ENCODE results near the gene GCNA.
"Not testable (repeated sequence)": the region's sequence is repeated elsewhere in the genome, so short reads cannot be mapped to it uniquely, and the experiment has no call there.

GCNA gene

GRCh38 chrX:71559773-71560172 lies 18.5 kb upstream of the GCNA start:
- not testable (repeated sequence) for DNase-seq

DNA sequence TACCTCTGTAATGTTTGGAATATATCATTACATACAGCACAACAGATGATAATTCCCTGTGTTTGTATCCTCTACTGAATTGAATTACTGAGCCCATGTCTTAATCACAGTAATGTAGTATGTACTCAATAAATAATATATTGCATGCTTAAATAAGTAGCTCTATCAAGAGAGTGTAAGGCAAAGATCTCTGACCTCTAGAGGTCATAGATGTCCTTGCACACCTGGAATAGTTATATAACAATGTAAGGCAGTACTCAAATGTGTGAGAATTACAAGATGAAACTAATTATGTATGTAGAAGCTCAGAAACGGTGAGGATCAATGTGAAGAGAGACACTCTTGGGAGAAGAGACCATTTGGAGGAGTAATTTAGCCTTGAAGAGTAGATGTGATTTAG lies 14.3 kb upstream of the GCNA start:
- no peak for DNase-seq

- DNase-seq, result no peak
Measured at GRCh38 chrX:71565474-71566041, 12.7 kb upstream of the GCNA start.

GRCh38 chrX:71571390-71571789 lies 6.8 kb upstream of the GCNA start:
- DNase-seq, result not testable (repeated sequence)

- no peak for DNase-seq
Measured at GRCh38 chrX:71573590-71573989, 4.6 kb upstream of the GCNA start.

- DNase-seq, result no peak
Measured at GRCh38 chrX:71577682-71578081, 555 bp upstream of the GCNA start.

GRCh38 chrX:71579136-71579989 lies 1.1 kb downstream of the GCNA start:
- DNase-seq, result no peak

DNA sequence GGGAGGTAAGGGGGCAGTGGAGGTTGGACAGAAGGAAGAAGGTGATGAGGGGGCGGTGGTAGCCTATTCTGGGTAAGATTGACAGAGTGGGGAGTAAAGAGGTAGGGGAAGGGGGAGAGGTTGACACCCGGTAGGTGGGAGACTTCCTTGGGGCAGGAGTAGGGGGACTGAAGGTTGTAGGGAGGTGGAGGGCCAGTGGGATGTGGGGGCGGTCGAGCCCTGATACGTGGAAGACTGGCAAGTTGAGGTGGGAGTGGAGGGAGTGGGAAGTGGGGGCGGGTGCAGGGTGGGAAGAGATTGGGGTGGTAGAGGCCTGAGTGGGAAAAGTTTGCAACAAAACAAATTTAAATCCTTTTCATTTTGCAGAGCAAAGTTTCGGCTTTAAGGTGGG lies 1.7 kb downstream of the GCNA start:
- no peak for DNase-seq

- DNase-seq, result no peak
Measured at GRCh38 chrX:71581210-71581609, 3.0 kb downstream of the GCNA start.

DNA sequence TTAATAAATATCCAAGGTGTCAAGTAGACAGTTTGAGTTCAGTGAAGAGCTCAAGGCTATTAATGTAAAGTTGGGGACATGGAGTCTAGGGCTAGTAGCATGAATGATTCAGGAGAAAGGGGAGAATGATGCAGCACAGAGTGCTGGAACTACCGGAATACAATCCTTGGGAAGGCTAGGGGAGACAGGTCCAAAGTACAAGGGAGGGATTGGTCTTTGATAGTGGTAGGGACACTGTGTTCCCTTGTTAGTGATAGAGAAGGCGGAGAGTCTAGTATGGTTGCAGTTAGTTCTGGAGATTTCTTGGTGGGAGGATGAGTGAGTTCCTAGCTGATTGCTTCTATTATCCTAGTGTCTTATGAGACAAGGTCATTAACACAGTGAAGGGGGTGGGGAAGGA lies 8.7 kb downstream of the GCNA start:
- no peak for DNase-seq

- DNase-seq, result not testable (repeated sequence)
Measured at GRCh38 chrX:71593210-71593609, 15.0 kb downstream of the GCNA start.

GRCh38 chrX:71599965-71600364 lies 21.7 kb downstream of the GCNA start:
- DNase-seq, result no peak

- no peak for DNase-seq
Measured at GRCh38 chrX:71603618-71604017, 25.4 kb downstream of the GCNA start.

GRCh38 chrX:71604141-71604540 lies 25.9 kb downstream of the GCNA start:
- DNase-seq, result no peak

DNA sequence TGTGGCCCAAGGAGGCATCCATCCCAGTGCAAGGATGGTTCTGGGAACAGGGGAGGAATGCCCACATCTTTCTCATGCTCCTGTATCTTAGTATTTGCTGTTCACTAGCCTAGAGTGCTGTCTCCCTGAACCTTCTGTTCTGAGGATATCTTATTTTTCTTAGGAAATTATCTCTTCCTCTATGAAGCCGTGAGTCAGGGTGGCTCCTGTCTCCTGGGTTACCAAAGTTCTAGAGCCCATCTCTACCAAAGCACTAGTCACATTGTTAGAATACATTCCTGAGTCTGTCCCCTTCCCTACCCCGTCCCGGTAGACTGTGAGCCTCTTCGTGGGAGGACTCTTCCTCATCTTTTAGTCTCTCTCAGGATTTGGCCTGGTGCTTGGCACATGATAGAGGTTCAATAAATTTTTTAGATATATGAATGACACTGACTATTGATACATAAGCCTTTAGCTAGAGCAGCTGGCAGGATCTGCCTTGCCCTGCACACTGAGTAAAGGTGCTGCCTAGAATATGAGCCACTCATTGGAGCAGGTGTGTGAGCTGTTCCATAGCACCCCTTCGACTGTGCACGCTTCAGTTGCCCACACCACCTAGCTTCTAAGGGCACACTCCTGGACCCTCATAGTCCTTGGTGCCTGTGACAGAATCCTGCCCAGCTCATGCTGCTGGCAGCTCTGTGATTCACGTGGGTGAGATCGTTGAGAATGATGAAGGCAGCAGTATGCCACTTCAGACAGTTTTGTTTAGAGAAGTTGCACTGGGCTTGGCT lies 26.7 kb downstream of the GCNA start:
- no peak for DNase-seq

DNA sequence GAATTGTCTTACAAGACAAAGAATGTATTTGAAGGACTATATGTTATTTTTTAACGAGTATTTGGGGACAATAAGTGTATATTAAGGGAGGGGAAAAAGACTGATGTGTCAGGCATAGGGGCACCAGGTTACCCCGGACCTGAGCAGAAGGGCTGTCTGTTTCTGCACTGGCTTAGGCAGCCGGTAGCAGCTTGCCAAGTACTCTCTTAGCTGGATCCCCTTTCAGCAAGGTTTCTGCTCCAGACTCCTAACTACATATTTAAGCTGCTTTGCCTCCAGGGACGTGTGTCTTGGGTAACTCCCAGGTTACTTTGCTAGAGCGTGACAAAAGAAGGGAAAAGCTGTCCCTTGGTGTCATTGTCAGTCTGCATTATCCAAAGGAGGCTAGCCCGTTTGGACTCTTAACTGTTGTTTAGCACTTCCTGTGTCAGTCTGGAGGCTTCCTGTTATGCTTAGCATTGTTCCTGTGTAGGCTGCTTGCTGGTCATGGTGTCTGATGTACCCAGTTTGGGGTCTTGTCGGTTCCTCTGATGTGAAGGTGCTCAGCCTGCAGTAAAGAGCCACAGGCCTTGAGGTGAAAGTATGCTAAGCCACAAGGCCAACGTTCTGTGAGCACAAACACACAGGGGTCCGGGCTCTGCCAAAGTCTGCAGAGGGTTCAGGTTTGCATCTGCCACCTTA lies 28.4 kb downstream of the GCNA start:
- no peak for DNase-seq

- DNase-seq, result no peak
Measured at GRCh38 chrX:71607488-71607887, 29.3 kb downstream of the GCNA start.

DNA sequence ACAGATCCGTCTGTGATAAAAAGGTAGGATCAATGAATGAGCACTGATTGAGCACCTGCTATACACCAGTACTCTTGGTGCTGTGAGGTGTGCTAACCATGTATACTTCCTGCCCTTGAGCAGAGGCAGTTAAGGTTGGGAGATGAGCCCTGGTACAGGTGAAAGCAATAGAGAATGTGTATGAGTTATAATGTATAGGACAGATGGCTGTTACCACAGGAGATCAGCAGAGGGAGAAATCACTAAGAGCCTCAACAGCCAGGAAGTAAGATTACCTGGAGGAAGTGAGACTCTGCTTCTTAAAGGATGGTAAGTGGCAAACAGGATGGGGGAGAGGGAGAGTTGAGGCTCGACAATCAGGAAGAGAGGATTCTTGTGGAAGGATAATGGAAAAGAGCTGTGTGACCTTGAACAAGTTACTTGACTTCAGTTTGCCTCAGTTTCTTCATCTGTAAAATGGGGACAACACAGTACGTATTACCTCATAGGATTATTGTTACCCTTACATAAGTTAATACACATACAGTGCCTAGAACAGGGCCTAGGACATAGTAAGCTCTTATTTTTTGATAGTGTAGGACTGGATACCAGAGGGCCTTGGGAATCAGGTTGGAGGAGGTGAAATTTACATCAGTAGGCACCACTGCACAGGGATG lies 31.0 kb downstream of the GCNA start:
- no peak for DNase-seq

DNA sequence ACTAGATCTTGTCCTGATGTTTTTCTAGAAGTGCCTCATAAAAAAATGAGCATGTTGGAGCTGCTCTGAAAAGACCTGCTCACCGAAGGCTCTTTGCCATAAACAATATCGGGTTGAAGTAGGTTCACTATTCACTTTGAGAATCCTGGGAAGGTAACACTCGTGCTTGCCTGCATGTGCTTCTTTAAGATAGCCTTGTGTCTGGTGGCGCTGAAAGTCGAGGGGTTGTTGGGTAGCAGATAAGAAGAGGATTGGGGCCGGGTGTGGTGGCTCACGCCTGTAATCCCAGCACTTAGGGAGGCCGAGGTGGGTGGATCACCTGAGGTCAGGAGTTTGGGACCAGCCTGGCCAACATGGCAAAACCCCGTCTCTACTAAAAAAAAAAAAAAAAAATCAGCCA lies 33.5 kb downstream of the GCNA start:
- DNase-seq, result not testable (repeated sequence)

- no peak for DNase-seq
Measured at GRCh38 chrX:71612256-71612655, 34.0 kb downstream of the GCNA start.

DNA sequence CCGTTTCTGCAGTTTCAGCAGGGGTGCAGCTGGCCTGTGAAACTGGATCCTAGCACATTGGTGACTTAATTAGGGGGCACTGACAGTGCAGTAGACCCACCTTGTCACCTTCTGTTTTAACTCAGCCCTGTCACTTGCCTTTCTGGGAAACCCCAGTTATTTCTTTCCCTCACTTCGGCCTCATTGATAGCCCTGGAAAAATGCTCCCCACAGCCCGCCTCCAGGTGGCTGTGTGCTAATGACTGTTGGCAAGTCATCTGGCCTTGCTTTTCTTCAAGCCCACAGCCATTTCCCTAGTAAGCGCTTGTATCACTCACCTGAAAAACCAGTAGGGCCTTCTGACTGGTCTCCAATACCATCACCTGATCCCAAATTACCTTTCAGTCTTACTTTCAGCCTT lies 36.8 kb downstream of the GCNA start:
- DNase-seq, result no peak

DNA sequence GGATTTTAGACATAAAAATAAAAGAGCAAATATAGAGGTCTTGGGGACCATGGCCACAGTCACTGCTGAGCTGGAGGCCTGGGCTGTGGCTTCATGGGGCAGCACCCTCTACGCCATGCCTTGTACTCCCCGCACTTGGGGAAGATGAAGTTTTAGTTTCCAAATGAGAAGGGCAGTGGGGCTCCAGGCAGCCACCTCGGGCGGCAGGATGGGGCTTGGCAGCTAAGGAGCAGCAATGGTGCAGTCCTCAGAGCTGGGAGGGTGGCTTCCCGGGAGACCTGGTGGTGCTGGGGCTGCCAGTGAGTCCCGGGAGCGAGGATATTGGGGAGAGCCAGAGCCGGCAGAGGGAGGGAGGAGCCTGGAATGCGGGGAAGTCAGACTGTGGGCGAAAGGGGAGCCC lies 37.7 kb downstream of the GCNA start:
- DNase-seq, result no peak

Measured in AML-193 (cell line).